IMR-90 (cell line): ENCODE results near the gene RALGAPA1. TPM values are rescaled to one million over a fixed set of nuclear protein-coding genes. Genes with fewer than 3 reads are reported as not detected.
"Not testable (repeated sequence)": the region's sequence is repeated elsewhere in the genome, so short reads cannot be mapped to it uniquely, and the experiment has no call there.

Experiments used
- ATAC-seq: fragments of 200-7000 bp; cut with Tn5 transposase; 2 replicates; pipeline ENCODE4 v1.9.1; 2020; ENCODE audit warnings: low read depth, mild to moderate bottlenecking, moderate library complexity
- Bru-seq: library from RNA; stranded (reverse); fragments of 400-500 nt; gene quantifications from one replicate; lab custom pipeline; 2021; lab: Mats Ljungman, UMichigan
- BruChase-seq, 2 experiments: library from RNA; stranded (reverse); fragments of 400-500 nt; gene quantifications; one replicate each; lab custom pipeline; 2021; lab: Mats Ljungman, UMichigan
- BruUV-seq: library from RNA; stranded (reverse); fragments of 400-500 nt; replicated peaks from 2 replicates; lab custom pipeline; 2021; lab: Mats Ljungman, UMichigan
- CTCF ChIA-PET: fragments of 300-600 bp; formaldehyde crosslinking; extraction: SDS; loops from one replicate; lab custom pipeline; 2021; ENCODE audit warnings: antibody characterized with exemption; lab: Yijun Ruan, JAX
- POLR2A ChIA-PET: fragments of 300-600 bp; sonication (Branson Sonifier 250); formaldehyde crosslinking; loops from one replicate; lab custom pipeline; 2022; ENCODE audit warnings: antibody characterized with exemption; ENCODE audit not compliant: unreplicated experiment; lab: Charles Lee
- DNase-seq: peaks from one replicate; pipeline ENCODE4 v3.0.0; 2013
- H2AFZ ChIP-seq: replicated peaks from 2 replicates; pipeline ENCODE3; 2013; ENCODE audit warnings: low read length, mild to moderate bottlenecking; ENCODE audit not compliant: poor library complexity
- H2AK5ac ChIP-seq: 2 replicates; pipeline ENCODE4 v1.6.1; 2013; ENCODE audit warnings: low read depth, low read length, inconsistent platforms
- H2AK9ac ChIP-seq: replicated peaks from 2 replicates; pipeline ENCODE3; 2013; ENCODE audit warnings: mild to moderate bottlenecking, low read depth, low read length, moderate library complexity; ENCODE audit not compliant: poor library complexity
- H2BK120ac ChIP-seq: 2 replicates; pipeline ENCODE4 v1.6.1; 2013; ENCODE audit warnings: low read depth, low read length, inconsistent platforms
- H2BK15ac ChIP-seq: 3 replicates; pipeline ENCODE4 v1.6.1; 2013; ENCODE audit warnings: low read depth, low read length, inconsistent platforms
- H2BK20ac ChIP-seq: 2 replicates; pipeline ENCODE4 v1.6.1; 2013; ENCODE audit warnings: low read depth, mild to moderate bottlenecking, inconsistent platforms, low read length, moderate library complexity
- H2BK5ac ChIP-seq: 2 replicates; pipeline ENCODE4 v1.6.1; 2013; ENCODE audit warnings: mild to moderate bottlenecking, low read depth, low read length, inconsistent platforms; ENCODE audit not compliant: poor library complexity, severe bottlenecking
- H3K14ac ChIP-seq: replicated peaks from 2 replicates; pipeline ENCODE4 v1.6.1; 2013; ENCODE audit warnings: low read depth, low read length, inconsistent platforms
- H3K18ac ChIP-seq: 2 replicates; pipeline ENCODE4 v1.6.1; 2013; ENCODE audit warnings: low read depth, low read length, control low read depth
- H3K23ac ChIP-seq: 2 replicates; pipeline ENCODE4 v1.6.1; 2013; ENCODE audit warnings: low read depth, low read length, inconsistent platforms
- H3K27ac ChIP-seq: 2 replicates; pipeline ENCODE4 v1.5.1; 2013; ENCODE audit warnings: mild to moderate bottlenecking, control low read depth, low read length; ENCODE audit not compliant: insufficient read depth
- H3K27me3 ChIP-seq: 2 replicates; pipeline ENCODE4 v1.6.1; 2013; ENCODE audit warnings: low read length; ENCODE audit not compliant: control insufficient read depth, insufficient read depth
- H3K36me3 ChIP-seq: 2 replicates; pipeline ENCODE4 v1.6.1; 2013; ENCODE audit warnings: low read length, mixed read lengths; ENCODE audit not compliant: control insufficient read depth, insufficient read depth
- H3K4ac ChIP-seq: 2 replicates; pipeline ENCODE4 v1.6.1; 2013; ENCODE audit warnings: low read depth, low read length, inconsistent platforms
- H3K4me1 ChIP-seq: 2 replicates; pipeline ENCODE4 v1.6.1; 2013; ENCODE audit warnings: low read length, mixed read lengths; ENCODE audit not compliant: control insufficient read depth, insufficient read depth
- H3K4me2 ChIP-seq: 2 replicates; pipeline ENCODE4 v1.6.1; 2013; ENCODE audit warnings: low read depth, mild to moderate bottlenecking, control low read depth, low read length, moderate library complexity
- H3K4me3 ChIP-seq: 2 replicates; pipeline ENCODE4 v1.5.1; 2013; ENCODE audit warnings: low read depth, mild to moderate bottlenecking, control low read depth, low read length, moderate library complexity; ENCODE audit not compliant: insufficient read depth
- H3K56ac ChIP-seq: 2 replicates; pipeline ENCODE4 v1.6.1; 2013; ENCODE audit warnings: low read length, inconsistent platforms; ENCODE audit not compliant: insufficient read depth; ENCODE audit errors: extremely low read depth
- H3K79me1 ChIP-seq, 2 experiments: 2 replicates each; pipeline ENCODE4 v1.6.1; 2013; ENCODE audit warnings: low read length in 2 of 2, inconsistent platforms in 1 of 2, low read depth in 1 of 2
- H3K9ac ChIP-seq: 2 replicates; pipeline ENCODE4 v1.6.1; 2013; ENCODE audit warnings: low read depth, low read length, control low read depth
- H3K9me1 ChIP-seq: 2 replicates; pipeline ENCODE4 v1.6.1; 2013; ENCODE audit warnings: low read length, inconsistent platforms; ENCODE audit not compliant: insufficient read depth
- H3K9me3 ChIP-seq: 2 replicates; pipeline ENCODE4 v1.6.1; 2013; ENCODE audit warnings: low read length; ENCODE audit not compliant: control insufficient read depth, insufficient read depth
- H4K20me1 ChIP-seq: 2 replicates; pipeline ENCODE4 v1.6.1; 2013; ENCODE audit warnings: low read length, inconsistent platforms; ENCODE audit not compliant: insufficient read depth
- H4K5ac ChIP-seq: 2 replicates; pipeline ENCODE4 v1.6.1; 2013; ENCODE audit warnings: mild to moderate bottlenecking, low read depth, low read length, control low read depth
- H4K8ac ChIP-seq, 2 experiments: 2 replicates each; pipeline ENCODE4 v1.6.1; 2013; ENCODE audit warnings: low read depth in 2 of 2, low read length in 2 of 2, control low read depth in 1 of 2, inconsistent platforms in 1 of 2
- H4K91ac ChIP-seq: 2 replicates; pipeline ENCODE4 v1.6.1; 2013; ENCODE audit warnings: low read depth, low read length, inconsistent platforms; ENCODE audit not compliant: insufficient read depth
- MAZ ChIP-seq: IDR thresholded peaks from 2 replicates; pipeline ENCODE4 v1.6.1; 2012; ENCODE audit warnings: low read depth, mild to moderate bottlenecking, low read length, improper control_type of control experiment, moderate library complexity, borderline replicate concordance
- POLR2A ChIP-seq: IDR thresholded peaks from 2 replicates; pipeline ENCODE4 v1.6.1; 2012; ENCODE audit warnings: mild to moderate bottlenecking, low read depth, low read length
- RCOR1 ChIP-seq: IDR thresholded peaks from 2 replicates; pipeline ENCODE4 v1.6.1; 2012; ENCODE audit warnings: mild to moderate bottlenecking, low read length, improper control_type of control experiment; ENCODE audit not compliant: insufficient replicate concordance
- WGBS, 2 experiments: methylation state at CpG; one replicate each; pipeline versions ENCODE4 v1.1.5 to v1.1.7; 2013; ENCODE audit warnings: missing lambda C conversion rate in 2 of 2; ENCODE audit not compliant: insufficient read length in 1 of 2; ENCODE audit errors: extremely low coverage in 2 of 2; 5-methylcytosine and 5-hydroxymethylcytosine counted together
- dilution Hi-C: fragments of 300-500 bp; cut with HindIII; formaldehyde crosslinking; loops from one replicate; pipeline ENCODE4 v1.14.3; 2018; ENCODE audit warnings: low sequenced_read_pairs; ENCODE audit not compliant: unreplicated experiment
- in situ Hi-C: fragments of 300-500 bp; cut with MboI; formaldehyde crosslinking; loops from 3 replicates; pipeline ENCODE4 v1.14.3; 2019; ENCODE audit warnings: low sequenced_read_pairs, inconsistent platforms, mixed read lengths
- intact Hi-C: fragments of 100-400 bp; cut with micrococcal nuclease; formaldehyde crosslinking; loops from 2 replicates; pipeline ENCODE4 v1.10.0; 2022
- long read RNA-seq: library from polyadenylated mRNA; unstranded; transcript quantifications from one replicate; pipeline ENCODE4 v2.0.0, GENCODE V29; 2021; ENCODE audit not compliant: unreplicated experiment
- polyA plus RNA-seq, 3 experiments: library from polyadenylated mRNA; depleted of rRNA; stranded (reverse); fragments of >200 nt; gene quantifications; 2 replicates each; pipeline ENCODE4 v1.2.3, GENCODE V29; 2012; ENCODE audit warnings: low replicate concordance in 1 of 3
- total RNA-seq: library from RNA; depleted of rRNA; stranded (reverse); fragments of >200 nt; gene quantifications from 2 replicates; pipeline ENCODE4 v1.2.3, GENCODE V29; 2012; rRNA removed
- TF ChIP-seq, protein P1 (sequence below): conservative IDR thresholded peaks from 2 replicates; pipeline ENCODE4 v1.5.1; 2012; ENCODE audit warnings: mild to moderate bottlenecking, low read depth, low read length, improper control_type of control experiment

The RALGAPA1 gene
- total RNA-seq (22.5 and 25.6 TPM in 2 replicates), polyA plus RNA-seq (2012; rRNA removed) (3.4 and 5.1 TPM in 2 replicates), Bru-seq, nascent RNA (percentile 75 among the genes with signal in this experiment), BruChase-seq, experiment 1, labeled RNA remaining after a 6-hour chase (percentile 69 among the genes with signal in this experiment), BruChase-seq, experiment 2, labeled RNA remaining after a 2-hour chase (percentile 73 among the genes with signal in this experiment)
- 0.82 and 0.96 TPM in 2 replicates for polyA plus RNA-seq (2012; cell fraction: cytosol; rRNA removed)
- polyA plus RNA-seq (2012; cell fraction: nucleus; rRNA removed; ENCODE audit: low replicate concordance) = 1.9 and 16.0 TPM in 2 replicates
- long read RNA-seq, partial matches to known transcripts = 6 of 8 reads
- long read RNA-seq, other reads (novel, unspliced or antisense) = 2 of 8 reads

- H2BK15ac ChIP-seq, H3K9me3 ChIP-seq, H3K4me1 ChIP-seq, H3K9me1 ChIP-seq, dilution Hi-C loops, POLR2A ChIA-PET, H3K36me3 ChIP-seq, H2BK20ac ChIP-seq, H3K27me3 ChIP-seq: not testable (repeated sequence)
- WGBS, 2 experiments = 0% methylated on average over 14 of the region's 66 CpGs; no CpG with 5 or more reads in 1 of the 2 experiments
- 0 out of 2 replicates have a peak within 1 kb of the TSS, but pooled peaks have one; percentile 49 for H2BK120ac ChIP-seq
- H3K56ac ChIP-seq = peak within 1 kb of the TSS; percentile 51
- in situ Hi-C loops (loop anchor here (25.0 kb wide), 1 partner anchor 672 kb away; no protein-coding TSS in a partner anchor), intact Hi-C loops (loop anchor here (5.0 kb wide), 2 partner anchors 62 to 122 kb away; no protein-coding TSS in a partner anchor)
- H3K27ac ChIP-seq = peak within 1 kb of the TSS; percentile 91
- BruUV-seq = TSS peak; percentile 76
- H3K79me1 ChIP-seq = peaks cover 3 to 21% of the 10 kb centered on the region in 2 experiments
- H4K91ac ChIP-seq = peak within 1 kb of the TSS; percentile 68; the same call in 1 of the 2 replicates
- peak within 1 kb of the TSS; percentile 81; the same call in 1 of the 2 replicates for H4K5ac ChIP-seq
- peak within 1 kb of the TSS; percentile 100 for H3K4me2 ChIP-seq
- peak within 1 kb of the TSS; percentile 35; the same call in 1 of the 2 replicates for H3K18ac ChIP-seq
- 0 out of 2 replicates have a peak within 1 kb of the TSS, but pooled peaks have one; percentile 7 for H2AK5ac ChIP-seq
- peak within 1 kb of the TSS; percentile 82 for H3K9ac ChIP-seq
- H3K4me3 ChIP-seq = peak within 1 kb of the TSS; percentile 99
- DNase-seq (peak; percentile 99), ATAC-seq (peak; percentile 99)
- TF ChIP-seq POLR2A (peak; percentile 85), MAZ (peak; percentile 12; the same call in 1 of the 2 replicates), RCOR1 (peak; percentile 42)
- TF ChIP-seq, protein P1, sequence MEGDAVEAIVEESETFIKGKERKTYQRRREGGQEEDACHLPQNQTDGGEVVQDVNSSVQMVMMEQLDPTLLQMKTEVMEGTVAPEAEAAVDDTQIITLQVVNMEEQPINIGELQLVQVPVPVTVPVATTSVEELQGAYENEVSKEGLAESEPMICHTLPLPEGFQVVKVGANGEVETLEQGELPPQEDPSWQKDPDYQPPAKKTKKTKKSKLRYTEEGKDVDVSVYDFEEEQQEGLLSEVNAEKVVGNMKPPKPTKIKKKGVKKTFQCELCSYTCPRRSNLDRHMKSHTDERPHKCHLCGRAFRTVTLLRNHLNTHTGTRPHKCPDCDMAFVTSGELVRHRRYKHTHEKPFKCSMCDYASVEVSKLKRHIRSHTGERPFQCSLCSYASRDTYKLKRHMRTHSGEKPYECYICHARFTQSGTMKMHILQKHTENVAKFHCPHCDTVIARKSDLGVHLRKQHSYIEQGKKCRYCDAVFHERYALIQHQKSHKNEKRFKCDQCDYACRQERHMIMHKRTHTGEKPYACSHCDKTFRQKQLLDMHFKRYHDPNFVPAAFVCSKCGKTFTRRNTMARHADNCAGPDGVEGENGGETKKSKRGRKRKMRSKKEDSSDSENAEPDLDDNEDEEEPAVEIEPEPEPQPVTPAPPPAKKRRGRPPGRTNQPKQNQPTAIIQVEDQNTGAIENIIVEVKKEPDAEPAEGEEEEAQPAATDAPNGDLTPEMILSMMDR = peak; percentile 43
- H2BK5ac ChIP-seq = peak within 1 kb of the TSS; percentile 65
- CTCF ChIA-PET = interaction anchor here (1.0 to 2.9 kb wide), 2 partner anchors 9 to 13 kb away, joined by 5 to 10 read pairs; no protein-coding TSS in a partner anchor
- peak within 1 kb of the TSS; percentile 77 for H3K4ac ChIP-seq
- H3K23ac ChIP-seq = peak within 1 kb of the TSS; percentile 88
- peak within 1 kb of the TSS; percentile 71 for H2AK9ac ChIP-seq
- peak within 1 kb of the TSS in 1 of 2 experiments; percentile 82; a peak in 2 of 4 replicates for H4K8ac ChIP-seq
- peak within 1 kb of the TSS; percentile 93 for H2AFZ ChIP-seq
- H3K14ac ChIP-seq = peak within 1 kb of the TSS; percentile 55
- peaks cover 12% of the 10 kb centered on the region for H4K20me1 ChIP-seq
Observed at GRCh38 chr14:35808638-35809563, at the start of gene RALGAPA1. TSS of gene RALGAPA1 (minus strand) at chr14:35809295. CDS start at chr14:35808835, 460 bp downstream.
